GM20000 (cell line): ENCODE measurements around the gene UTP14A.

ENCODE experiments used
- DNase-seq: peaks from one replicate; pipeline ENCODE4 v3.0.0; 2012; ENCODE audit warnings: low spot score
- TF ChIP-seq, protein P1 (sequence below): IDR thresholded peaks from 2 replicates; pipeline ENCODE4 v1.5.1; 2012; ENCODE audit warnings: mild to moderate bottlenecking, control low read depth; ENCODE audit errors: extremely low read depth, missing control alignments

The UTP14A gene

DNA sequence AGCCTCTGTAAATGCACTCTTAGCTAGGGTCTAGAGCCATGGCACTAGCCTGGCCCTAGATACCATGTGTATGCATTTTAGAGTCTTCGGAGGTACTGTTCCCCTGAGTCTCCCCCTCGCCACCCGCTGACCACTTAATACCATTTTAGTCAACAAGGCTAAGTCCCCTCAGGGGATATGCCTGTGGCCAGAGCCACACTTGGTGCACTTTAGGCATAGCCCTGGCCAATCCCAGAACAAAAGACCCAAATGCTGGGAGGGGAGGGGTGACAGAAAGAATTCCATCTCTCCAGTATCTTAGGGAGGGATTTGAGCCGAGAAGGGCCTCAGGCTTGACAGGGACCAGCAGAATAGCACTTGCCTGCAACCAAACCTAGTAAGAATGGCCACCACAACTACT lies 47.9 kb downstream of the UTP14A start:
- TF ChIP-seq, protein P1, sequence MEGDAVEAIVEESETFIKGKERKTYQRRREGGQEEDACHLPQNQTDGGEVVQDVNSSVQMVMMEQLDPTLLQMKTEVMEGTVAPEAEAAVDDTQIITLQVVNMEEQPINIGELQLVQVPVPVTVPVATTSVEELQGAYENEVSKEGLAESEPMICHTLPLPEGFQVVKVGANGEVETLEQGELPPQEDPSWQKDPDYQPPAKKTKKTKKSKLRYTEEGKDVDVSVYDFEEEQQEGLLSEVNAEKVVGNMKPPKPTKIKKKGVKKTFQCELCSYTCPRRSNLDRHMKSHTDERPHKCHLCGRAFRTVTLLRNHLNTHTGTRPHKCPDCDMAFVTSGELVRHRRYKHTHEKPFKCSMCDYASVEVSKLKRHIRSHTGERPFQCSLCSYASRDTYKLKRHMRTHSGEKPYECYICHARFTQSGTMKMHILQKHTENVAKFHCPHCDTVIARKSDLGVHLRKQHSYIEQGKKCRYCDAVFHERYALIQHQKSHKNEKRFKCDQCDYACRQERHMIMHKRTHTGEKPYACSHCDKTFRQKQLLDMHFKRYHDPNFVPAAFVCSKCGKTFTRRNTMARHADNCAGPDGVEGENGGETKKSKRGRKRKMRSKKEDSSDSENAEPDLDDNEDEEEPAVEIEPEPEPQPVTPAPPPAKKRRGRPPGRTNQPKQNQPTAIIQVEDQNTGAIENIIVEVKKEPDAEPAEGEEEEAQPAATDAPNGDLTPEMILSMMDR = no peak
- no peak for DNase-seq

DNA sequence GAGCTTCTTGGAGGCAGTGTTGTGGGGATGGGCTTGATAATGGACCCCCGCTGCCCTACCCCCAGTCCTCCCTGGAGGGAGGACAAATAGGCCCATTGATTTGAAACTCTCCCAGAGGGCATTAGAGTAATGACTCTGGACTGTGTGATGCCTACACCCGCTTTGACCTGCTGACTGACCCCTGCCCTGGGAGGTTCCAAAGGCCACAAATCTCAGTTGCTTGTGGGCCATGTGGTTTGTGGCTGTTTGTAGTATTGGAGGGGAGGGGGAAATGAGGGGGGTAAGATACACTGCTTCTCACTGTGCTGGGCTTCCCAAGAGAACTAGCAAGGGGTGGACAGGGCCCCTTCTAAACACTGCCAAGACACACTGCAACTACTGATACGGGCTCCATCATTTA lies 48.8 kb downstream of the UTP14A start:
- TF ChIP-seq, protein P1 = no peak

DNA sequence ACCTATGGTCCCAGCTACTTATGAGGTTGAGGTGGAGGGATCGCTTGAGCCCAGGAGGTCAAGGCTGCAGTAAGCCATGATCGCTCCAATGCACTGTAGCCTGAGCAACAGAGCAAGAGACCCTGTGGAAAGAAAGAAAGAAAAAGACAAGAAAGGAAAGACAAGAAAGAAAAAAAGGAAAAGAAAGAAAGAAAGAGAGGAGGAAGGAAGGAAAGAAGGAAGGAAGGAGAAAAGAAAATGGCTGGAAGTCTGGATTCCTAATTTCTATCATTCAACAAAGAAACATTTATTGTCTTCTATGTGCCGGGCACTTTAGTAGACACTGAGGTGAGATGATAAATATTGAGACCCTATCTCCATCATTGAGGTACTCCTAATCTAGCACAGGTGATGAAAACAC lies 49.7 kb downstream of the UTP14A start:
- DNase-seq = no peak
- TF ChIP-seq, protein P1 = no peak

More for the DNA sequence above, 48.8 kb downstream of the UTP14A start:
- DNase-seq = no peak

DNA sequence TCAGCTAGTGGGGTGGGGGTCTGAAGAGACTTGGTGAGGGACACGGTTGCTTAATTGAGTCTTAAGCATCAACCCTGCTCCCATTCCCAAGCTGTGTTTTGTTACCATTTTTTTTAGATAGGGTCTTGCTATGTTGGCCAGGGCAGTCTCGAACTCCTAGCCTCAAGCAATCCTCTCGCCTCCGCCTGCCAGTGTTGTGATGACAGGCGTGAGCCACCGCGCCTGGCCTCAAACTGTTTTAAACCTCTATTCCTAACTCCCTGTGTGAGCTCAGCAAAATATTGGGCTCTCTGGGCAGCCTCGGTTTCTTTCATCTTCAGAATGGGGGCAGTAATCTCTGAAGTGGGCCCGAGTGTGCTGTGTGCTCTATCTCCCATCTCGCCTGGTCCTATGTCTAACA lies 50.2 kb downstream of the UTP14A start:
- DNase-seq = no peak
- TF ChIP-seq, protein P1 = no peak

DNA sequence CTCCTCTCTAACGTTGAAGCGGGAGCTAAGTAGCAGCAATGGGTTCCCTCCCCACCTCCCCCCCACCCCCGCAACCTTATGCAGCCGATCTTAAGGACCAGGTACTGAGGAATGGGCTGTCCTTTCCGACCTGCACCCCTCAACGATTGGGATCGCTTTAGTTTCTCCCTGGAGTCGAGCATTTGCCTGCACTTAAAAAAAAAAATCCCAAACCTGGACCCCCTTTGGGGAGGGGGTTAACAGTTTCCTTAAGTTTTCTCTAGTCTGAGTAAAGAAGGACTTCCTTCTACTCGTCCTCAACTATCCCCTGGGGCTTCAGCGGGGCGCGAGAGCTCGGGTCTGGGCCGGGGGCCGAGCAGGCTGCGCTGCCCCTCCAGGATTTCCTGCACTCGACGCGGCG lies 50.8 kb downstream of the UTP14A start:
- DNase-seq = no peak
- TF ChIP-seq, protein P1 = no peak

DNA sequence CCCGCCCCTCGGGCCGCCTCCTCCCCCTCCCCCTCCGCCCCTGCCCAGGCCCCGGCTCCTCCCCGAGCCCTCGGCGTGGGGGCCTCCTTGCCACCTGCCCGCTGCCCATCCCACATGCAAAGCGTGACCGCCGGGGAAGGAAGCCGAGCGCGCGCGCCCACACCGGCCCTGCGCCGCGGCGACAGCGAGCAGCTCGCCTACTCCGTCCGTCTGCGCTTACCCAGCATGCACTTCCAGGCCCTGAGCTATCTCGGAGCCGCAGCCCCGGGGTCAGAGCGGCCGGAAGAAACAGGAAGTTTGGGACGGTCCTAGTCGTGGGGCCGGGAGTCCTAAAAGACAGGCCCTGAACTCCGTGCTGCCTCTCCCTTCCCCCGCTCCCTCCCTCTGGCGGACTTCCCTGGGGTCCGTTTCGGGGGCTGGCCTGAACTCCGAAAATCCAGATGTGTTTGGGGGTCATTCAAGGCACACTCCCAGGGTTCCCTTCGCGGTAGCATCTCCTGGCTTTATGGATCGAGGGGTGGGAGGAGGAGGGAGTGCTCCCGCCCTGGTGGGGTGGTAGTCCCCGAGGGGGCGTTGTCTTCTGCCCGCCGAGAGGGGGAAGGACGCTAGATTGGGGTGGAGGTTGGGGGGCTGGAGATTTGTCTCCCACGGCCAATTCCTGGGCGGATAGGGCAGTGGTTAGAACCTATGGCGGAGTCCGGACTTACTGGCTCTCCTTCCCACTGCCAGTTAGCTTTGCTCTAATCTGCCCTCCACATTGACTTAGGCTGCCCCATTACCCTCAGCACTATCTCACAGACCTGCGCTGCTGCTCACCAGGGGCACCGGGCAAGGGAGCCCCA lies 51.5 kb downstream of the UTP14A start:
- peak; percentile 77 for DNase-seq
- TF ChIP-seq, protein P1 = no peak

DNA sequence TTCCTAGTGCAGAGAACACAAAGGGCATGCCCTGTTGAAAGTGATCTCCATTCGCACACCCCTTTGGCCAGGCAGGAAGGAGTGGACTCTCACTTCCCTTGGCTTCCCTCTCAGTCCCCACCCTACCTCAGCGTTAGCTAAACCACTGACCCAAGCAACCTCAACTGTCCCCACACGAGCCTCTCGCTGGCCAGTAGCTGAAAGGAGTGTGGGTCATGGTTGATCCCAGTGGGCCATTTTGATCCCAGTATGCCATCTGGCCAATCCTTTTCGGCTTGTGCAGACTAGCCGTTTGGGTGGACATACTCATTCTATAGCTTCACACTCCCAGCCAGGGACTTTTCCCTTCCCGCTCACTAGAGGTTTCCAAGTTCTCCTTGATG lies 52.1 kb downstream of the UTP14A start:
- no peak for DNase-seq
- TF ChIP-seq, protein P1 = no peak
